Suprapubic skin (tissue), 4 donors: ENCODE data around the gene MRPS14. TPM values are rescaled to one million over a fixed set of nuclear protein-coding genes. Genes with fewer than 3 reads are reported as not detected.

Experiments
- DNase-seq, 2 donors: peaks; one replicate each; pipeline ENCODE4 v3.0.0-alpha.2; 2019; ENCODE audit warnings: low spot score in 2 of 2
- H3K27ac ChIP-seq: fragments of 200-600 bp; sonication (generic); one replicate; pipeline ENCODE4 v1.5.1; 2019
- H3K27me3 ChIP-seq: fragments of 200-600 bp; sonication (generic); one replicate; pipeline ENCODE4 v1.5.1; 2019
- H3K36me3 ChIP-seq: fragments of 200-600 bp; sonication (generic); one replicate; pipeline ENCODE4 v1.5.1; 2019
- H3K4me1 ChIP-seq: fragments of 200-600 bp; sonication (generic); one replicate; pipeline ENCODE4 v1.5.1; 2019
- H3K4me3 ChIP-seq: fragments of 200-600 bp; sonication (generic); one replicate; pipeline ENCODE4 v1.5.1; 2019; ENCODE audit warnings: mild to moderate bottlenecking
- H3K9me3 ChIP-seq: fragments of 200-600 bp; sonication (generic); one replicate; pipeline ENCODE4 v1.5.1; 2019
- EP300 ChIP-seq: sonication (generic); formaldehyde crosslinking; IDR thresholded peaks from one replicate; pipeline ENCODE4 v1.6.1; 2017; ENCODE audit warnings: antibody characterized with exemption
- POLR2A ChIP-seq, 2 donors: fragments of 450-650 bp; IDR thresholded peaks; one replicate each; pipeline ENCODE4 v1.6.1; 2017; ENCODE audit warnings: antibody characterized with exemption in 2 of 2, mild to moderate bottlenecking in 2 of 2, moderate library complexity in 2 of 2
- POLR2AphosphoS5 ChIP-seq, 3 donors: sonication (generic); formaldehyde crosslinking; IDR thresholded peaks; one replicate each; pipeline ENCODE4 v1.6.1; 2017; ENCODE audit warnings: antibody characterized with exemption in 3 of 3
- WGBS: methylation state at CpG from one replicate; pipeline ENCODE4 v1.1.5; 2018; 5-methylcytosine and 5-hydroxymethylcytosine counted together
- total RNA-seq, 4 donors: library from RNA; depleted of rRNA; stranded (reverse); fragments of >200 nt; gene quantifications; one replicate each; pipeline ENCODE4 v1.1.0, GENCODE V29; 2016
- TF ChIP-seq, protein P1 (sequence below), 2 donors: fragments of 200-600 bp in 1 of 2; fragments of 450-650 bp in 1 of 2; sonication (generic) in 1 of 2; IDR thresholded peaks; one replicate each; pipeline ENCODE4 v1.5.1; 2016 to 2019; ENCODE audit warnings: antibody characterized with exemption in 2 of 2, mild to moderate bottlenecking in 1 of 2, moderate library complexity in 1 of 2

The MRPS14 gene
- total RNA-seq, 4 donors from 2014 or later: 12.7 to 22.9 (median 17.9) TPM

- Histone ChIP-seq H3K27ac (peak overlapping the region; percentile 95), H3K9me3 (no peaks in the 10 kb centered on the region), H3K36me3 (no peaks in the 10 kb centered on the region), H3K4me1 (peaks cover 32% of the 10 kb centered on the region), H3K27me3 (no peaks in the 10 kb centered on the region), H3K4me3 (peak overlapping the region; percentile 76)
- peak; percentile 98 to 99 for DNase-seq
- TF ChIP-seq, protein P1, sequence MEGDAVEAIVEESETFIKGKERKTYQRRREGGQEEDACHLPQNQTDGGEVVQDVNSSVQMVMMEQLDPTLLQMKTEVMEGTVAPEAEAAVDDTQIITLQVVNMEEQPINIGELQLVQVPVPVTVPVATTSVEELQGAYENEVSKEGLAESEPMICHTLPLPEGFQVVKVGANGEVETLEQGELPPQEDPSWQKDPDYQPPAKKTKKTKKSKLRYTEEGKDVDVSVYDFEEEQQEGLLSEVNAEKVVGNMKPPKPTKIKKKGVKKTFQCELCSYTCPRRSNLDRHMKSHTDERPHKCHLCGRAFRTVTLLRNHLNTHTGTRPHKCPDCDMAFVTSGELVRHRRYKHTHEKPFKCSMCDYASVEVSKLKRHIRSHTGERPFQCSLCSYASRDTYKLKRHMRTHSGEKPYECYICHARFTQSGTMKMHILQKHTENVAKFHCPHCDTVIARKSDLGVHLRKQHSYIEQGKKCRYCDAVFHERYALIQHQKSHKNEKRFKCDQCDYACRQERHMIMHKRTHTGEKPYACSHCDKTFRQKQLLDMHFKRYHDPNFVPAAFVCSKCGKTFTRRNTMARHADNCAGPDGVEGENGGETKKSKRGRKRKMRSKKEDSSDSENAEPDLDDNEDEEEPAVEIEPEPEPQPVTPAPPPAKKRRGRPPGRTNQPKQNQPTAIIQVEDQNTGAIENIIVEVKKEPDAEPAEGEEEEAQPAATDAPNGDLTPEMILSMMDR (IDR thresholded peaks at IDR 0.05): no peak
- TF ChIP-seq EP300: no peak
- peak; percentile 80 to 95 for TF ChIP-seq POLR2A (IDR thresholded peaks at IDR 0.05)
- peak; percentile 93 to 99 (median 93) for TF ChIP-seq POLR2AphosphoS5 (IDR thresholded peaks at IDR 0.05)
- WGBS: under 1% methylated on average over 45 of the region's 58 CpGs
These were observed 23.8 kb downstream of the MRPS14 start for GRCh38 chr1:174999216-174999935.

DNA sequence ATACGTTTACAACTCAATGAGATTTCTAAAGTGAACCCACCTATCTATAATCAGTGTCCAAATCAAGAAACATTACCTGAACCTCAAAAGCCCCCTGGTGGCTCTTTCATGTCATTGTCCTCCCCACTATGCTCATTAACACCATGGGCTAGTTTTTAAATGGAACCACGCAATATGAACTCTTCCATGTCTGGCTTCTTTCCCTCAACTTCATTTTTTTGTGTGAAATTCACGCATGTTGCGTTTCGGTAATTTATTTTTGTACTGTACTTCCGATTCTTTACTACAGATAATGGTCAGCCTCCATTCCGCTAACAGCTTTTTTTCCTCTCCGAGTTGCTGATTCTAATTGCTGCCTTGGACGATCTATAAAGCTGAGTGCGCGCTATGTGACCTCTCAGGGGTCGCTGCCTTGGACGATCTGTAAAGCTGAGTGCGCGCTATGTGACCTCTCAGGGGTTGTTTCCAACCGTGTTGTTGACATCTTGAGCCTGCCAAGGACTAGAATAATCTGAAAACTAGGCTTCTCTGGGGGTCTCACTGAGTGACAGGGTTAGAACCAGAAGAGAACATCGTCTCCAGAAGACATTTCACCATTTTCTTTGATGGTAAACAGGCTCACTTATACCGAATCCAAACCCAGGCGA is 24.5 kb downstream of the MRPS14 start:
- WGBS: 9% methylated on average over 19 of the region's 19 CpGs
- TF ChIP-seq, protein P1 (IDR thresholded peaks at IDR 0.05): peak; percentile 71 to 85
- no peak for TF ChIP-seq EP300
- Histone ChIP-seq H3K9me3 (no peaks in the 10 kb centered on the region), H3K27me3 (no peaks in the 10 kb centered on the region), H3K27ac (peak overlapping the region; percentile 95), H3K36me3 (no peaks in the 10 kb centered on the region), H3K4me3 (peak overlapping the region; percentile 76), H3K4me1 (peaks cover 32% of the 10 kb centered on the region)
- DNase-seq: peak in 1 of 2 donors; percentile 82

- TF ChIP-seq POLR2A (IDR thresholded peaks at IDR 0.05) (no peak), EP300 (no peak), POLR2AphosphoS5 (IDR thresholded peaks at IDR 0.05) (no peak)
- TF ChIP-seq, protein P1 (IDR thresholded peaks at IDR 0.05): no peak
- Histone ChIP-seq H3K9me3 (no peaks in the 10 kb centered on the region), H3K4me3 (no peak overlapping the region), H3K4me1 (peaks cover 22% of the 10 kb centered on the region), H3K27me3 (no peaks in the 10 kb centered on the region), H3K36me3 (no peaks in the 10 kb centered on the region), H3K27ac (no peak overlapping the region)
- no peak for DNase-seq
- WGBS: 70% methylated on average over 3 of the region's 3 CpGs
These were observed 26.2 kb downstream of the MRPS14 start for GRCh38 chr1:174997041-174997440.

- TF ChIP-seq POLR2AphosphoS5 (IDR thresholded peaks at IDR 0.05): no peak
- TF ChIP-seq EP300: no peak
- no peak for TF ChIP-seq POLR2A (IDR thresholded peaks at IDR 0.05)
- TF ChIP-seq, protein P1 (IDR thresholded peaks at IDR 0.05): no peak
- no peak overlapping the region for H3K27ac ChIP-seq
- DNase-seq: no peak
- H3K4me3 ChIP-seq: no peak overlapping the region
- no peaks in the 10 kb centered on the region for H3K36me3 ChIP-seq
- H3K4me1 ChIP-seq: peaks cover 18% of the 10 kb centered on the region
- 6% methylated on average over 1 of the region's 1 CpG for WGBS
- H3K27me3 ChIP-seq: no peaks in the 10 kb centered on the region
- H3K9me3 ChIP-seq: no peaks in the 10 kb centered on the region
These were observed 26.7 kb downstream of the MRPS14 start for GRCh38 chr1:174996476-174996875.

- no peak for DNase-seq
- 88% methylated on average over 1 of the region's 1 CpG for WGBS
- no peak overlapping the region for H3K4me3 ChIP-seq
- no peaks in the 10 kb centered on the region for H3K27me3 ChIP-seq
- H3K36me3 ChIP-seq: no peaks in the 10 kb centered on the region
- TF ChIP-seq, protein P1 (IDR thresholded peaks at IDR 0.05): no peak
- TF ChIP-seq POLR2AphosphoS5 (IDR thresholded peaks at IDR 0.05) (no peak), POLR2A (IDR thresholded peaks at IDR 0.05) (no peak), EP300 (no peak)
- H3K27ac ChIP-seq: no peak overlapping the region
- H3K4me1 ChIP-seq: peaks cover 17% of the 10 kb centered on the region
- no peaks in the 10 kb centered on the region for H3K9me3 ChIP-seq
These were observed 27.3 kb downstream of the MRPS14 start for GRCh38 chr1:174995916-174996315.
